HepG2 (cell line): ENCODE measurements around the gene ZBTB7C. TPM values are rescaled to one million over a fixed set of nuclear protein-coding genes. Genes with fewer than 3 reads are reported as not detected.

ENCODE experiments used
- ATAC-seq: fragments of 200-7000 bp; cut with Tn5 transposase; 3 replicates; pipeline ENCODE4 v1.9.1; 2020; ENCODE audit warnings: mild to moderate bottlenecking, moderate library complexity
- BruUV-seq: library from RNA; stranded (reverse); fragments of 400-500 nt; replicated peaks from 2 replicates; lab custom pipeline; 2021; lab: Mats Ljungman, UMichigan
- CTCF ChIA-PET: fragments of 300-600 bp; formaldehyde crosslinking; extraction: SDS; loops from one replicate; lab custom pipeline; 2021; ENCODE audit warnings: low total read pairs, inconsistent platforms, low intra/inter-chr PET ratio; lab: Yijun Ruan, JAX
- POLR2A ChIA-PET: fragments of 350-600 bp; sonication (Branson Sonifier 250); formaldehyde crosslinking; loops from one replicate; lab custom pipeline; 2020; ENCODE audit warnings: antibody characterized with exemption, inconsistent platforms; lab: Yijun Ruan, JAX
- DNase-seq: peaks from one replicate; pipeline ENCODE4 v3.0.0-alpha.2; 2015; ENCODE audit warnings: low spot score
- FAIRE-seq: peaks from 3 replicates; lab custom pipeline; 2011; peaks lifted over from hg19 to GRCh38; lab: Jason Lieb, UNC
- H2AFZ ChIP-seq: one replicate; pipeline ENCODE4 v1.6.1; 2011; ENCODE audit warnings: low read length, inconsistent platforms
- H3K27ac ChIP-seq: fragments of 300-600 bp; 3 replicates; pipeline ENCODE4 v1.8.0; 2011; ENCODE audit warnings: mixed run types, mild to moderate bottlenecking, mixed read lengths, low read length, inconsistent platforms; ENCODE audit not compliant: insufficient read depth; ENCODE audit errors: extremely low read length
- H3K27me3 ChIP-seq, 2 experiments: fragments of 200-600 bp in 1 of 2; 2 replicates in 1 of 2; 3 replicates in 1 of 2; pipeline versions ENCODE4 v1.6.0 to v1.8.0; 2011; ENCODE audit warnings: low read length in 2 of 2, mild to moderate bottlenecking in 2 of 2, moderate library complexity in 2 of 2, inconsistent platforms in 1 of 2; ENCODE audit not compliant: insufficient read depth in 2 of 2, control insufficient read depth in 1 of 2
- H3K36me3 ChIP-seq, 2 experiments: fragments of 200-600 bp in 1 of 2; replicated peaks in 1 of 2; 2 replicates in 1 of 2; 3 replicates in 1 of 2; pipeline versions ENCODE4 v1.5.1 to v1.8.0; 2011; ENCODE audit warnings: low read length in 2 of 2, inconsistent platforms in 1 of 2; ENCODE audit not compliant: insufficient read depth in 2 of 2, control insufficient read depth in 1 of 2
- H3K4me1 ChIP-seq: 2 replicates; pipeline ENCODE4 v1.5.1; 2012; ENCODE audit warnings: low read length, inconsistent platforms; ENCODE audit not compliant: insufficient read depth
- H3K4me2 ChIP-seq: 2 replicates; pipeline ENCODE4 v1.6.0; 2011; ENCODE audit warnings: low read depth, low read length, inconsistent platforms
- H3K4me3 ChIP-seq, 3 experiments: fragments of 200-600 bp in 1 of 3; sonication (generic), shearing (Covaris generic) in 1 of 3; replicated peaks in 1 of 3; 2 replicates each; pipeline ENCODE4 v1.5.1; 2011 to 2016; ENCODE audit warnings: low read length in 3 of 3, inconsistent platforms in 2 of 3, low read depth in 2 of 3, mild to moderate bottlenecking in 2 of 3, control low read depth in 1 of 3, mixed read lengths in 1 of 3; ENCODE audit not compliant: insufficient read depth in 1 of 3
- H3K79me2 ChIP-seq: one replicate; pipeline ENCODE4 v1.6.1; 2011; ENCODE audit warnings: low read length, inconsistent platforms; ENCODE audit not compliant: insufficient read depth
- H3K9ac ChIP-seq: 2 replicates; pipeline ENCODE4 v1.6.0; 2011; ENCODE audit warnings: mild to moderate bottlenecking, low read depth, low read length, inconsistent platforms; ENCODE audit not compliant: insufficient read depth
- H3K9me3 ChIP-seq: 2 replicates; pipeline ENCODE4 v1.5.1; 2012; ENCODE audit warnings: mild to moderate bottlenecking, low read length
- H4K20me1 ChIP-seq: 2 replicates; pipeline ENCODE4 v1.6.0; 2011; ENCODE audit warnings: inconsistent platforms, mild to moderate bottlenecking, low read length, moderate library complexity; ENCODE audit not compliant: insufficient read depth
- MAFF ChIP-seq: IDR thresholded peaks from 2 replicates; pipeline ENCODE4 v1.6.1; 2011; ENCODE audit warnings: low read depth, low read length, improper control_type of control experiment
- MAFK ChIP-seq, 2 experiments: IDR thresholded peaks in 1 of 2; conservative IDR thresholded peaks in 1 of 2; 2 replicates each; pipeline ENCODE4 v1.6.1; 2011; ENCODE audit warnings: improper control_type of control experiment in 2 of 2, low read length in 2 of 2
- RAD21 ChIP-seq: fragments of 450-650 bp; formaldehyde crosslinking; IDR thresholded peaks from 2 replicates; pipeline ENCODE4 v1.5.0; 2020; ENCODE audit warnings: mild to moderate bottlenecking
- SOX5 ChIP-seq: IDR thresholded peaks from 2 replicates; pipeline ENCODE4 v1.6.1; 2016; ENCODE audit warnings: borderline replicate concordance
- ZNF550 ChIP-seq: sonication (generic); formaldehyde crosslinking; IDR thresholded peaks from 2 replicates; pipeline ENCODE4 v1.4.0; 2020; ENCODE audit warnings: mild to moderate bottlenecking, missing genetic modification reagents, borderline replicate concordance
- ZNF703 ChIP-seq: sonication (generic); formaldehyde crosslinking; IDR thresholded peaks from 2 replicates; pipeline ENCODE4 v1.5.1; 2020; ENCODE audit warnings: missing genetic modification reagents, mild to moderate bottlenecking, moderate library complexity, borderline replicate concordance
- WGBS: methylation state at CpG from one replicate; pipeline ENCODE4 v1.1.6; 2017; ENCODE audit warnings: low lambda C conversion rate; 5-methylcytosine and 5-hydroxymethylcytosine counted together
- in situ Hi-C: cut with HindIII; loops from 2 replicates; pipeline ENCODE4 v1.10.0; 2017; ENCODE audit warnings: low pct_unique_long_range_greater_than_20kb; ENCODE audit not compliant: extremely low pct_ligation_motif_present
- intact Hi-C: fragments of 100-400 bp; cut with micrococcal nuclease; formaldehyde crosslinking; loops from one replicate; pipeline ENCODE4 v1.10.0; 2022; ENCODE audit not compliant: unreplicated experiment
- polyA plus RNA-seq, 8 experiments: library from polyadenylated mRNA; depleted of rRNA in 3 of 8; stranded (reverse) in 7 of 8; unstranded in 1 of 8; fragments of >200 nt; fragmentation: Illumina TruSeq in 4 of 8; extraction: Trizol in 4 of 8; gene quantifications; 2 replicates each; pipeline versions ENCODE4 v1.2.1 to v1.2.3, GENCODE V29; 2011 to 2016; ENCODE audit warnings: low read depth in 4 of 8, missing spikeins in 1 of 8, mixed read lengths in 1 of 8; ENCODE audit not compliant: insufficient read depth in 1 of 8
- total RNA-seq, 5 experiments: library from RNA; depleted of rRNA; stranded (reverse); fragments of >200 nt; fragmentation: Illumina TruSeq; extraction: Trizol; gene quantifications; 2 replicates each; pipeline ENCODE4 v1.2.3, GENCODE V29; 2016; ENCODE audit warnings: low read depth in 1 of 5

Gene ZBTB7C
- total and polyA plus RNA-seq, 2 of the 13 experiments (the other 11 are each of a cell fraction or from before 2014, with no cell fraction given) = 0.01 to 0.04 TPM

- Histone ChIP-seq H3K9me3 (no peaks in the 10 kb centered on the region), H3K27ac (no peak overlapping the region), H3K4me1 (no peaks in the 10 kb centered on the region), H4K20me1 (no peaks in the 10 kb centered on the region), H3K36me3 (no peaks in the 10 kb centered on the region), H3K4me2 (no peak overlapping the region), H3K27me3 (0 out of 5 replicates have a peak, but pooled peaks cover 0 to 2% of the 10 kb centered on the region in 2 experiments), H3K4me3 (no peak overlapping the region), H3K79me2 (no peaks in the 10 kb centered on the region), H3K9ac (no peak overlapping the region), H2AFZ (no peak overlapping the region)
- 0% methylated on average over 4 of the region's 4 CpGs for WGBS
- in situ Hi-C loops (no loop called here), intact Hi-C loops (no loop called here)
- FAIRE-seq (no peak), ATAC-seq (no peak), DNase-seq (no peak)
- TF ChIP-seq RAD21 (CRISPR knock-in tag) = no peak
- no peak for TF ChIP-seq SOX5 (CRISPR knock-in tag)
- TF ChIP-seq ZNF550 (CRISPR knock-in tag) = no peak
- BruUV-seq = no TSS peak
- ChIA-PET CTCF (no interaction called here), POLR2A (no interaction called here)
Measured at GRCh38 chr18:48265328-48265727, 143.9 kb downstream of the ZBTB7C start.

GRCh38 chr18:48263914-48264902 lies 145.0 kb downstream of the ZBTB7C start:
- no peak for ATAC-seq
- Histone ChIP-seq H3K4me3 (no peak overlapping the region), H3K4me1 (no peaks in the 10 kb centered on the region), H3K27me3 (0 out of 5 replicates have a peak, but pooled peaks cover 0 to 2% of the 10 kb centered on the region in 2 experiments), H4K20me1 (no peaks in the 10 kb centered on the region), H3K4me2 (no peak overlapping the region), H3K36me3 (no peaks in the 10 kb centered on the region), H3K9me3 (no peaks in the 10 kb centered on the region), H2AFZ (no peak overlapping the region), H3K9ac (no peak overlapping the region), H3K27ac (no peak overlapping the region), H3K79me2 (no peaks in the 10 kb centered on the region)
- ChIA-PET CTCF (no interaction called here), POLR2A (no interaction called here)
- FAIRE-seq = no peak
- intact Hi-C loops = no loop called here
- in situ Hi-C loops = no loop called here
- WGBS = 20% methylated on average over 8 of the region's 11 CpGs
- no peak for DNase-seq
- BruUV-seq = no TSS peak
- TF ChIP-seq ZNF703 (CRISPR knock-in tag) (no peak), MAFK (conservative IDR thresholded peaks at IDR 0.05 in 1 of 2, IDR thresholded peaks at IDR 0.05 in 1 of 2; ENCODE audit: low read length in 2 of 2) (peak; percentile 96 to 99), MAFF (peak; percentile 98)
